Measurements from ENCODE around the gene HINFP. TPM values are rescaled to one million over a fixed set of nuclear protein-coding genes. Genes with fewer than 3 reads are reported as not detected.

The HINFP gene
- total and polyA plus RNA-seq, 9 of the 15 experiments (the other 6 are each of a cell fraction or from before 2014, with no cell fraction given) = 13.8 to 34.1 (median 22.5) TPM

DNA sequence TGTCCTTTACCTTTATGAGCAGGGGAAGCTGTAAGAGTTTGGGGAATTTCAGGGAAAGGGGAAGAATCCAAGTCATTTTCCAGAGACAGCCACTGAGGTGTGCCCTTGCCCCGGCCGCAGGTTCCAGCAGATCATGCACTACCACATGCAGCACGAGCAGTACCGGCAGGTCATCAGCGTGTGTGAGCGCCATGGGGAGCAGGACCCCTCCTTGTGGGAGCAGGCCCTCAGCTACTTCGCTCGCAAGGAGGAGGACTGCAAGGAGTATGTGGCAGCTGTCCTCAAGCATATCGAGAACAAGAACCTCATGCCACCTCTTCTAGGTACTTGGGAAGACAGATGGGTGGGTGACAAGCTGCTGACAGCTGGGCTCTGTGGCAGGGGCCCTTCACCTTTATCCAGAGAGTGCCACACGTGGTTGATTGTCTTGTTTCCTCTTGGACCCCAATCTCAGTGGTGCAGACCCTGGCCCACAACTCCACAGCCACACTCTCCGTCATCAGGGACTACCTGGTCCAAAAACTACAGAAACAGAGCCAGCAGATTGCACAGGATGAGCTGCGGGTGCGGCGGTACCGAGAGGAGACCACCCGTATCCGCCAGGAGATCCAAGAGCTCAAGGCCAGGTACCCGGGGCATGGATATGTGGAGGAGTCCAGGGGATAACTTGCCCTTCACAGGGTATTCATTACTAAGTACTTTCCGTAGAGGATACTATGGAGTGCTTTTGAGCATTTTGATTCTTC is 42.5 kb upstream of the HINFP start:
- TF ChIP-seq, protein P1, sequence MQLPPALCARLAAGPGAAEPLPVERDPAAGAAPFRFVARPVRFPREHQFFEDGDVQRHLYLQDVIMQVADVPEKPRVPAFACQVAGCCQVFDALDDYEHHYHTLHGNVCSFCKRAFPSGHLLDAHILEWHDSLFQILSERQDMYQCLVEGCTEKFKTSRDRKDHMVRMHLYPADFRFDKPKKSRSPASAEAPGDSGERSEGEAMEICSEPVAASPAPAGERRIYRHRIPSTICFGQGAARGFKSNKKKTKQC (CRISPR knock-in tag; IDR thresholded peaks at IDR 0.05) = no peak
- 0 out of 2 replicates have a peak, but pooled peaks have one; percentile 27 for TF ChIP-seq RBFOX2 (IDR thresholded peaks at IDR 0.05; ENCODE audit: low read depth, low read length)
- TF ChIP-seq E2F3 (CRISPR knock-in tag; IDR thresholded peaks at IDR 0.05) = no peak
- TF ChIP-seq ZKSCAN3 (CRISPR knock-in tag; IDR thresholded peaks at IDR 0.05) = no peak
- TF ChIP-seq ELF1 (tag; IDR thresholded peaks at IDR 0.05) = no peak
- no peak for TF ChIP-seq FOXA1 (IDR thresholded peaks at IDR 0.05; ENCODE audit: borderline replicate concordance)
- TF ChIP-seq NFIC (IDR thresholded peaks at IDR 0.05) = no peak
- Histone ChIP-seq H3K27me3 (ENCODE audit: control insufficient read depth in 2 of 2, insufficient read depth in 2 of 2, low read length in 2 of 2) (no peaks in the 10 kb centered on the region), H2AFZ (ENCODE audit: low read depth, low read length) (no peak overlapping the region), H3K4me2 (ENCODE audit: insufficient read depth, low read length) (no peak overlapping the region), H3K27ac (ENCODE audit: extremely low read depth, low read depth, low read length) (no peak overlapping the region), H3K36me3 (ENCODE audit: control insufficient read depth, insufficient read depth, low read length) (peaks cover 71% of the 10 kb centered on the region), H3K4me1 (replicated peaks in 1 of 2; ENCODE audit: control insufficient read depth in 2 of 2, insufficient read depth in 2 of 2, low read length in 2 of 2) (peaks cover 0 to 4% of the 10 kb centered on the region in 2 experiments; a peak in 1 of 5 replicates), H3K9me1 (ENCODE audit: control insufficient read depth, insufficient read depth, low read length) (no peaks in the 10 kb centered on the region), H4K20me1 (replicated peaks; ENCODE audit: control insufficient read depth, insufficient read depth, low read length) (no peaks in the 10 kb centered on the region), H3K4me3 (no peak overlapping the region), H3K9ac (ENCODE audit: insufficient read depth in 1 of 2, low read depth in 2 of 2, low read length in 2 of 2) (no peak overlapping the region), H3K79me2 (ENCODE audit: control insufficient read depth, insufficient read depth, low read length) (no peaks in the 10 kb centered on the region), H3K9me3 (replicated peaks; ENCODE audit: control insufficient read depth, insufficient read depth, low read depth, low read length) (no peaks in the 10 kb centered on the region)
- CTCF ChIA-PET (ENCODE audit: low intra/inter-chr PET ratio) = no interaction called here
- ATAC-seq (no peak), DNase-seq (ENCODE audit: extremely low read depth in 1 of 4, low spot score in 3 of 4) (no peak), FAIRE-seq (no peak)
- in situ Hi-C loops (cut with MboI) (no loop called here), intact Hi-C loops (cut with micrococcal nuclease) (no loop called here)
- WGBS (ENCODE audit: insufficient coverage, low coverage, missing lambda C conversion rate) = 86% methylated on average over 18 of the region's 19 CpGs
- no TSS peak for BruUV-seq (replicated peaks)
- POLR2A ChIA-PET = interaction anchor here (0.6 to 2.1 kb wide), 7 partner anchors 8 to 22 kb away, joined by 3 to 12 read pairs (median 5); partner anchors contain the start of gene VPS11
